NCI-H2171 treated with DMSO at 0.1 percent for 48 hours (cell line): ENCODE results near the gene DCLK3.

ENCODE experiments used
- DNase-seq: peaks from one replicate; lab custom pipeline; 2025; lab: John Stamatoyannopoulos, UW

DCLK3 gene

DNA sequence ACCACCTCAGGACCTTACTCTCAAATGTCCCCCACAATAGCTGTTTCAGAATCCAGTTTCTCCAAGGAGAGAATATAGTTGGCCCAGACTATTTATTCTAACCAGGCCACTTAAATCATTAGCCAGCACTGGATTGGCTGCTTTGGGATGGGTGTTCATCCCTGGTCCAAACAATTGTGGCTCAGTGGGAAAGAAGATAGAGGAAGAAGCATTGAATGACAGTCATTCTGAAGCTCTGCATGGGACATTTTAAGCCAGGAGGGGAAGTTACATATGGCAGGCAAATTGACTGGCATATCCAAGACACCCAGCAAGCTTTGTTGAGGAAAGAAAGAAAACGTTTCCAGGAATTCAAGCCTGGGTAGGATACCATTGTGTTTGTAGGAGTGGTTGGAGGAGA, 5.6 kb upstream of the DCLK3 start:
- no peak for DNase-seq

GRCh38 chr3:36765104-36765503, 751 bp upstream of the DCLK3 start:
- DNase-seq: no peak

GRCh38 chr3:36764704-36765038, 318 bp upstream of the DCLK3 start:
- DNase-seq: no peak

DNA sequence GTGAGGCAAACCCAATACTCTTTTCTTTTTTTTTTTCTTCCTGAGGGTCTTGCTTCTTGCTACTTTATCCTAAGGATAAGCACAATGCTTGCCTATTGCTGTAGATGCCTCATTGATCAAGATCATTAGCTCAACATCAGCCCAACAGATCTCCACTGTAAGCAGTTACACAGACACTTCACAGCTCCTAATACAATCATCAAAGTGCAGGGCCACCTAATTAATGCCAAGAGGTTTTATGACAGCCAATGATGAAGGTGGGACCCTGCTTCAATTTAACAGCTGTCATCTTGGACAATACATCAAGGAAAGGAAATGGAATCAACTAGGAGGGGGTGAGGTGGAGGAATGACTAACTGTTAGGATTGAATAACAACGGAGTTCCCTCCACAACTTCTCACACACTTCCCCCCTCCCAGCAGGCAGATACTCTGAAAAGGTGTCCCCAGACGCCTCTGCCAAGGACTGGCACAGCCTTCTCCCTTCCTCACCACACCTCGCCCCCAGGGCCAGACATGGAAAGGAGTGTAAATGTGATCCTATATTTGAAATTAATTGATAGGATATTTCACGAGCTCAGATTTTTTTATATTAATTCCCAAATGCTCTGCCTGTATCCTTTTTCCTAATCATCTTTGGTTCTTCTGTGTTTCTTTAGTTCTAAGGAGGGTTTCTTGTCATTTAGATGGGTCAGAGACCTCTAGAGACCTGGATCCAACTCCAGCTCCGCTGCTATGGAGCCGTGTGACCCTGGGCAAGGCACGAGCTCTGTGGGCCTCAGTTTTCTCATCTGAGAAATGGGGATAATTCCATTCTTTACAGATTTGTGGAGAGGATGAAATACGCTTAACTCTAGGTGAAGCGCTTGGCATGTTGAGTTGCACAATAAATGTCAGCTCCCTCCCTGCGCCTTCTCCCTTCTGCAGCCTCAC, 1.2 kb downstream of the DCLK3 start:
- DNase-seq: no peak

DNA sequence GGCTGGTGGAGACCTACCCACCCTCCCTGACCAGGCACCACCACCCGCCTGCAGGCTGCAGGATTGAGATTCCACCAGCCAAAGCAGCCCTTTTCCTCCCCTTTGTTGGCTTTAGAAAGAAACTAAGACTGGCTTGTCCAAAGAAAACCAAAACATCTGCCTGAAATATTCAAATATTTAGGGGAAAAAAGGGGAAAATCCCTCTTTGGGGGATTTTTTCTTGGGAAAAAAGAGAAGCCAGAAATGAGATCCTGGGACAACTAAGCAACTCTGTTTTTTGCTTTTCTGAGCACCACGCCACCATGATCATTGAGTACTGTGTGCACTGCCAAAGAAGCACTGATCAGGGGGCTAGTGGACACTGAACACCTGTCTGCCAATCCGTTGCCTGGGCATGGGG, 2.6 kb downstream of the DCLK3 start:
- no peak for DNase-seq

DNA sequence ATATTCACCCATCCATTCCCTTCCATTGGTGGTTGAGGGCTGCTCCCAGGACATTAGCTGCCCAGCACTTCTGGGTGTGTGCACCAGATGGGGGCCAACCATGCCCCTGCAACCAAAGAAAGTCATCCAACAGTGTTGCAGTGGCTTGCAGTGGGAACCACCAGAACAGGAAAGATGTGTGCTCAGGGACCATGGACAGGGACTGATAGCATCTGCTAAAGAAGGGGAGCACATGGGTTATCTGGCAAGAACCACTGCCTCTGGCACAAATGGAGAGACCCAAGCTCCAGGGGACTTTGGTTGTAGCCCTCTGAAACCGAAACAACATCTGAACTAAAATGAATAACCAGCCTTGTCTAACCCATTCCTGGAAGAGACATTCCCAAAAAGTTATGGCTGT, 8.1 kb downstream of the DCLK3 start:
- no peak for DNase-seq

DNA sequence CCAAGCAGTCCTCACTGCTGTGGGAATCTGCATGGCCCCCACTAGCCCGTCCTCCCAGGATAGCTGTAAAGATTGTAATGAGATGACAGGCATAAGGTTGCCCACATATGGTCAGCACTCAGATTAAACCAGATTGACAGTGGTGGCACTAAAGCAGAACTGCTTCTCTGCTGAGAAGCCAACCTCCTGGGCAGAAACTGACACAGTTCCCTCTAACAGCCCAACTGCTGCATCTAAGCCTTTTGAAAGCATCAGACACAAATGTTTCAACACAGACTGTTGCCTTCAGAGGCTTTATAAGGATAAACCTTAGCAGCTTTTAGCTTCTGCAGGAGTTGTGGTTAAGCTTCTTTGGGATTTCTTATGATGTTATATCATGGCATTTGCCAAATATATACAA, 13.0 kb downstream of the DCLK3 start:
- no peak for DNase-seq

- DNase-seq: no peak
Observed at GRCh38 chr3:36750737-36751136, 13.6 kb downstream of the DCLK3 start.

DNA sequence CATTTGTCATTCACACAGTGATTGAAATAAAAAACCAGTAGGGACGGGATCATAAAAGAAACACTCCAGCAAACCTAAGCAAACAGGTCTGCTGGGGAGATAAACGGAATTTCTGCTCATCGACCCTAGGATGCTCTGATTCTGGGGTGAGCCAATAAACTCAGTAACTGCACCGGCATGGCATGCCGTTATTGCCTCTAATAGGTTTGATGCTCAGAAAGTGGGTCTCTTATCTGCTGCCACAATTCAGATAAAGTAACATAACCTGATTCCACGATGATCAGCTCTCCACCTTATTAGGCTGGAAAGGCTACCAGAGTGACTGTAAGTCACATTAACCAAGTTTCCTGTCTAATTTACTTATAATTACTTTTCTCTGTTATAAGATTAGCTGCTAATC, 19.6 kb downstream of the DCLK3 start:
- no peak for DNase-seq

DNA sequence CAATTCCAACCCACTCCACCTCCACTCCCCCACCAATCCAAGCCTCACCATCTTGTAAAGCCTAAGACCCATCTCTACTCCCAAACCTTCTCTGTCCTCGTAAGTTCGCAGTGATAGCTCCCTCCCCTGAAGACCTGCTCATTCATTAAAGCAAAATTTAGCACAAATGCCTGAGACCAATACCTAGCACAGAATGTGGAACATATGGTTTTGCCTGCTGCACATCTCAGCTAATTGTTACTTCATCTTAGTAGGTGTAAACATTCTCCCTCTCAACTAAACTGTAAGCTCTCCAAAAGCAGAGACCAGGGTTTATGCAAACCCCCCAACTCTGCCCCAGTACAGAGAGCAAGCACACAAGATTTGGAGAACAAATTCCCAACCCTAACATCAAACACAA, 20.5 kb downstream of the DCLK3 start:
- peak; percentile 65 for DNase-seq

GRCh38 chr3:36741285-36741684, 23.1 kb downstream of the DCLK3 start:
- DNase-seq: peak; percentile 53

DNA sequence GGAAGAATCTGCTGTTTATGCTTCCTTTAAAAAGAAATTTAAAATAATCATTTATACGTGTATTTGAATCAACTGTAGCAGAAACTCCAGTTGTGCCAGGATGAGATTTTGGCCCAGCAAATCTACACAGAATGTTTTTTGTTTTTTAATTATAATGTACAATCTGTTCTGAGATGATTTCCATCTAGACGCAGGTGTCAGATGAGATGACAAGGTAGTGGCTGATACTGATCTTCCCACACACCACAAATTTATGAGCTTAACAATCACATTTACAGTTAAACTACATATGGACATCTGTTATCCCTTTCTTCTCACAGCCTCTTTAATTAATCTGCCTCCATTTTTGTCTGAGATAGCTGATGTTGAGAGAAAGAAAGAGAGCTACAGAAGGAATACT, 23.6 kb downstream of the DCLK3 start:
- peak; percentile 81 for DNase-seq

DNA sequence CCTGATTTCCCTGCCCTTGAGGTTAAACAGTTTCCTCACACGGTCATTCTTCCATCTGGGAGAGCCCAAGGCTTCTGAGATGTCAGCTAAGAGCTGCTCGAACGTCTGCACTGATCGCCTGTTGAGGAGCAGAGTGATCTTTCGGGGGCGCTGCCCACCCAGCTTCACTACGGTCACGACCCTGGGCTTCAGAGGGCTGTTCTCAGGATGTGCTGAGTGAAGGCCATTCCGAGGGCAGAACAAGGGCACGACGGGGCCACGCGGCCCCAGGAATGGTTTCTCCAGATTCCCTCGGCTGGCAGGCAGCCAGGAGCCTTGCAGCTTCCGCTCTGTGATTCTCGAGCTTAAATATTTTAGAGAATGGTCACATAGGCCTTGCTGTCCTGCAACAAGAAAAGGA, 25.7 kb downstream of the DCLK3 start:
- DNase-seq: no peak

- no peak for DNase-seq
Observed at GRCh38 chr3:36736301-36736700, 28.1 kb downstream of the DCLK3 start.

DNA sequence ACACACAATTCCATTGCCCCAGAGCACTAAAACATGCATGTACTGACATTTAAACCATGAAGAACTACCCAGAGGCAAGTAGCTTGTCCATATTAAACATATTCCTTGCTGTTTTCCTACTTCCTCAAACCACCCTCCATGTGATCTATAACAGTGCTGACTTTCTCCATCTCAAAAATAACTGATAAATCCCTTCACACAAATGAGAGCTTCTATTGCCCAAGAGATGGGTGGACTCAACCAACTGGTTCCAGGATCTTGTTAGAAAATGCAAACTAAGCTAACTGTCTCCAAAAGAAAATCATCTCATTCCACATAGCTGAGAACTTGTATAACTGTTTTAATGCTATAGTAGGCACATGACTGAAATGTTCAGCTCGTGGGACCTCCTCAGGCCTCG, 29.6 kb downstream of the DCLK3 start:
- no peak for DNase-seq

- DNase-seq: no peak
Observed at GRCh38 chr3:36733723-36734122, 30.6 kb downstream of the DCLK3 start.

DNA sequence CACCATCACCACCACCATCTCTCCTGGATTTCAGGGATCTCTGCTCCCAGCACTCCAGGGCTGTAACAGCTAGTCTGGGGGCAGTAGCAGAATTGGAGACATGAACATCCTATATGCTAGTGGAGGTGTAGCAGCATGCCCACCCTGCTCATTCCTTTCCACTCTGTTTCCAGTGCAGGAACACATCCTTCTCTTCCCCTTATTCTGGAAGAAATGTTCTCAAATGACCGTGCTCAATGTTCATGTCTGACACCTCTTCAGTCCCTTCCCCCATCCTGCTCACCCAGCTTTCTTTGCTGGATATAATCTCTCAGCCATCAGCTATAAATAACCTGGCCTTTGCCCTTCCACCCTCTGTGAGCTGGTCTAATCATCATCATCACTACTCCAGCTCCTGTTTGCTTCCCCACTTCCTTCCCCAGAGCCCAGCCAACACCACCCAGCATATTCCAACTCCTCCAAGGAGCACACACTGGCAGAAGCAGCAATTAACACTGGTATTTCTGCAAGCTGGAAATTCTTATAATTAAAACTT, 31.1 kb downstream of the DCLK3 start:
- DNase-seq: no peak

- no peak for DNase-seq
Observed at GRCh38 chr3:36730966-36731365, 33.4 kb downstream of the DCLK3 start.

DNA sequence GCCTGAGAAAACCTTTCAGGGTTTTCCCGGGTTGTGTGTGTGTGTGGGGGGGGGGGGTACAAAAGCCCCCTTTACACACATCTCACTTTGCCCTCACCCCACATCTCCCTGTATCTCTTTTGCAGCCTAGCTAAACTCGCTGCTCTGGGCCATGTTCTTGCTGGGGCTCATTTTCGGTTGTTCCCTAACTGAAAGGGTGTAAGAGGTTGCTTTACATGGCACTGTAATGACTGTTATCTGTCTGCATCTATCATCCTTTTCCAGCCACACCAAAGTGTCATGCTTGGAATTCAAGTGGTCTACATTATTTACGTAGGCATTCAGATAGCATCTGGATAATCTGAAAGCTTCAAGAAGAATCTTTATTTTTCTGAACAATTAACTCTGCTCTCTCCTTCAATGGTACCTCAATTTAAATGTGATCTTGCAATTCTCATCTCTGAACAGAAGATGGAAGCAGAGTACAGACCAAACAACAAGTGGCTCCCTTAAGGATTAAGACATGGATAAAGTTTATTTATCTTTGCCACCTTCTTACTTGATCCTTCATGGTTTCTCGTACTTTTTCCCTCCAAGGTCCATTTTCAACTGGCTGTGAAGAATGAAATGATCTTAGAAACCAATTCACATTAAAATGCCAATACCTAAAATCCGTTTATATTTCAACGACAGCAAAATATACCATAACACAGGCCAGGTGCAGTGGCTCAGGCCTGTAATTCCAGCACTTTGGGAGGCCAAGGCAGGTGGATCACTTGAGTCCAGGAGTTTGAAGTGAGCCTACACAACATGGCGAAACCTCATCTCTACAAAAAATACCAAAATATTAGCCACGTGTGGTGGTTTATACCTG, 34.9 kb downstream of the DCLK3 start:
- DNase-seq: peak; percentile 62

GRCh38 chr3:36714343-36715086, 49.8 kb downstream of the DCLK3 start:
- DNase-seq: no peak

GRCh38 chr3:36713904-36714303, 50.4 kb downstream of the DCLK3 start:
- no peak for DNase-seq

- DNase-seq: no peak
Observed at GRCh38 chr3:36710606-36711005, 53.7 kb downstream of the DCLK3 start.
